LNCAP (cell line): Measurements from ENCODE around the gene ANKRD50.

Experiments used
- CTCF ChIP-seq: fragments of 450-650 bp; IDR thresholded peaks from 2 replicates; pipeline ENCODE4 v1.5.1; 2017; ENCODE audit warnings: mild to moderate bottlenecking

The ANKRD50 gene

GRCh38 chr4:124726269-124726668 lies 13.7 kb upstream of the ANKRD50 start:
- TF ChIP-seq CTCF = no peak

- no peak for TF ChIP-seq CTCF
These were observed 9.5 kb upstream of the ANKRD50 start for GRCh38 chr4:124722071-124722470.

GRCh38 chr4:124717101-124717500 lies 4.6 kb upstream of the ANKRD50 start:
- no peak for TF ChIP-seq CTCF

GRCh38 chr4:124713185-124713592 lies 657 bp upstream of the ANKRD50 start:
- no peak for TF ChIP-seq CTCF

- TF ChIP-seq CTCF = no peak
These were observed 811 bp downstream of the ANKRD50 start for GRCh38 chr4:124711471-124712371.

GRCh38 chr4:124710911-124711310 lies 1.6 kb downstream of the ANKRD50 start:
- no peak for TF ChIP-seq CTCF

GRCh38 chr4:124710015-124710741 lies 2.4 kb downstream of the ANKRD50 start:
- no peak for TF ChIP-seq CTCF
